Measurements from ENCODE around the gene TMEM181.

TMEM181 gene

GRCh38 chr6:158559895-158560835 is at the start of gene TMEM181:
Gene TMEM181, plus strand, starts transcription at chr6:158560091. Its CDS starts 134 bp downstream, at chr6:158560225.
- DNase-seq (ENCODE audit: low read depth): peak; percentile 21
- peak within 1 kb of the TSS; percentile 75 for H3K4me3 ChIP-seq (ENCODE audit: control insufficient read depth, low read depth, low read length)
- TF ChIP-seq, protein P1, sequence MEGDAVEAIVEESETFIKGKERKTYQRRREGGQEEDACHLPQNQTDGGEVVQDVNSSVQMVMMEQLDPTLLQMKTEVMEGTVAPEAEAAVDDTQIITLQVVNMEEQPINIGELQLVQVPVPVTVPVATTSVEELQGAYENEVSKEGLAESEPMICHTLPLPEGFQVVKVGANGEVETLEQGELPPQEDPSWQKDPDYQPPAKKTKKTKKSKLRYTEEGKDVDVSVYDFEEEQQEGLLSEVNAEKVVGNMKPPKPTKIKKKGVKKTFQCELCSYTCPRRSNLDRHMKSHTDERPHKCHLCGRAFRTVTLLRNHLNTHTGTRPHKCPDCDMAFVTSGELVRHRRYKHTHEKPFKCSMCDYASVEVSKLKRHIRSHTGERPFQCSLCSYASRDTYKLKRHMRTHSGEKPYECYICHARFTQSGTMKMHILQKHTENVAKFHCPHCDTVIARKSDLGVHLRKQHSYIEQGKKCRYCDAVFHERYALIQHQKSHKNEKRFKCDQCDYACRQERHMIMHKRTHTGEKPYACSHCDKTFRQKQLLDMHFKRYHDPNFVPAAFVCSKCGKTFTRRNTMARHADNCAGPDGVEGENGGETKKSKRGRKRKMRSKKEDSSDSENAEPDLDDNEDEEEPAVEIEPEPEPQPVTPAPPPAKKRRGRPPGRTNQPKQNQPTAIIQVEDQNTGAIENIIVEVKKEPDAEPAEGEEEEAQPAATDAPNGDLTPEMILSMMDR (IDR thresholded peaks at IDR 0.05; ENCODE audit: control insufficient read depth, insufficient read depth, low read depth, low read length, missing control alignments): no peak

DNA sequence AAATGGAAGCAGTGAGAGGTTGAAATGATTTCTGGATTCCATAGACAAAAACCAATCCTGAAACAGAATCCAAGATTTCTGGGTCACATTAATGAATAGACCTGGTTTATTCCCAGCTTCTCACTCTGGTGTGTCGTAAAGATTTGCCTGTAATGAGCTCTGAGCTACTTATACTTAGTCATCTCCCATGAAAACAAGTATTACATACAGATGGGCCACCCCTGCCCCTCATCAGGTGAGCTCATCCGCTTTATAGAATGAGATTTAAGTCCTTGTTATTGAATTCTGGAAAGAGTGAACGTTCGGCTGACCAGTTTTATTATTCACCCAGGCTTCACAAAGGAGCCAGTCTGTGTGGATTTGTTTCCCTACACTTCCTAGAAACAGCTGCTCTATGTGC is 47.1 kb upstream of the TMEM181 start:
- TF ChIP-seq, protein P1 (IDR thresholded peaks at IDR 0.05; ENCODE audit: control insufficient read depth, insufficient read depth, low read depth, low read length, missing control alignments): no peak
- H3K4me3 ChIP-seq (ENCODE audit: control insufficient read depth, low read depth, low read length): no peak overlapping the region
- DNase-seq (ENCODE audit: low read depth): no peak

DNA sequence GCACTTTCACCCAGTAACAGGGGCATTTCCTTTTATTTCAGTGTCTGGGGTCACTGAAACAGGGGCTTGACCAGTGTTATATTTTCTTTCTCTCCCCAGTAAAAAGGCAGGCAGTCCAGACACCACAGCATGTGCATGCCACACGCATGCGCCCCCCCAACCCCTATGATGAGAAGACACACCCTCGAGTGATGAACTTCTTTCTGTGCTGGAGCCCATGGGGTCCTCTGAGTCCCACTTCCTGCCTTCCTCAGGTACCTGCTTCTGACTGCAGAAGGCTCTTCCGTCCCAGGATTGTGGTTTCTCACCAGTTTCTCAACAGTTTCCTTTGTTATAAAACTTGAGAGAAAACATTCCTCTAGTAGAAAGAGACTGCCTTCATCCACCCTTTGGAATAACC is 45.7 kb upstream of the TMEM181 start:
- no peak overlapping the region for H3K4me3 ChIP-seq (ENCODE audit: control insufficient read depth, low read depth, low read length)
- TF ChIP-seq, protein P1 (IDR thresholded peaks at IDR 0.05; ENCODE audit: control insufficient read depth, insufficient read depth, low read depth, low read length, missing control alignments): no peak
- DNase-seq (ENCODE audit: low read depth): no peak

DNA sequence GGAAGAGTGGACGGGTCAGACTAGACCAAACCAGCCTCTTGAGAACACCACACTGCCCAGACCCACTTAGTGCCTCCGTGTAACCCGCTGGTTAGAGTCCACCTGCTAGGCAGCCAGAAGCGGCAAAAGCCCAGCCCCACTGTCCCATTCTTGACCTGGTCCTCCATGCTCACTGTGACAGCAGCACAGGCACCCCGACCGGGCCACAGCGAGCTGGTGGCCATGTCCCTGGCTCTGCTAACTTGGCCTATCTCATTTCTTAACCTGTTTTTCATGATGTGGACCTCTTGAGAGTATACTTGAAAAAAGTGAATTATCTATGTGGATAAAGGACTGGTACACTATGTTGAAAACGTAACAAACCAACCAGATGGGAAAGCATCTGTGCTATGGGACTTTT is 44.9 kb upstream of the TMEM181 start:
- DNase-seq (ENCODE audit: low read depth): no peak
- TF ChIP-seq, protein P1 (IDR thresholded peaks at IDR 0.05; ENCODE audit: control insufficient read depth, insufficient read depth, low read depth, low read length, missing control alignments): no peak

GRCh38 chr6:158516098-158516497 is 43.8 kb upstream of the TMEM181 start:
- DNase-seq (ENCODE audit: low read depth): no peak
- no peak overlapping the region for H3K4me3 ChIP-seq (ENCODE audit: control insufficient read depth, low read depth, low read length)
- TF ChIP-seq, protein P1 (IDR thresholded peaks at IDR 0.05; ENCODE audit: control insufficient read depth, insufficient read depth, low read depth, low read length, missing control alignments): no peak

More for the DNA sequence above, 44.9 kb upstream of the TMEM181 start:
- no peak overlapping the region for H3K4me3 ChIP-seq (ENCODE audit: control insufficient read depth, low read depth, low read length)

DNA sequence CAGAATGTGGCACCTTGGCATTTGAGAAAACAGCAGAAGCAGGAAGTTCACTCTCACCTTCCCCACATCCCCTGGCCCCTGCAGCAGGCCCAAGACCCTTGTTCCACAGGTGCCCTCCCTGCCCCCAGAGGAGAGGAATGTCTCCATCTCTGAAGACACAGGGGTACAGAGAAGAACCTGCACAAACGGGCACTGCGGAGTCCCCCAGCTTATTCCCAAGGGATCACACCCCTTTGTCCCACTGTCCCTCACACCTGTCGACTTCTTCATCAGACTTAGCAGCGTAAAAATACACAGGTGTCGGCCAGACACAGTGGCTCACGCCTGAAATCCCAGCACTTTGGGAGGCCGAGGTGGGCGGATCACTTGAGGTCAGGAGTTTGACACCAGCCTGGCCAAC is 42.9 kb upstream of the TMEM181 start:
- no peak overlapping the region for H3K4me3 ChIP-seq (ENCODE audit: control insufficient read depth, low read depth, low read length)
- DNase-seq (ENCODE audit: low read depth): no peak
- TF ChIP-seq, protein P1 (IDR thresholded peaks at IDR 0.05; ENCODE audit: control insufficient read depth, insufficient read depth, low read depth, low read length, missing control alignments): no peak
